T-helper 17 cell (primary cell): ENCODE data around the gene PCDHA2. TPM values are rescaled to one million over a fixed set of nuclear protein-coding genes. Genes with fewer than 3 reads are reported as not detected.
"Not testable (repeated sequence)": the region's sequence is repeated elsewhere in the genome, so short reads cannot be mapped to it uniquely, and the experiment has no call there.

ENCODE experiments used
- ATAC-seq: fragments of 150-1000 bp; cut with Tn5 transposase; 2 replicates; pipeline ENCODE4 v1.10.0; 2021; ENCODE audit warnings: mild to moderate bottlenecking, moderate library complexity
- DNase-seq, 3 donors: peaks; one replicate each; pipeline versions ENCODE4 v3.0.0 to v3.0.0-alpha.2; 2020 to 2021
- H3K9me3 ChIP-seq: one replicate; pipeline ENCODE4 v1.7.0; 2013; ENCODE audit warnings: low read length, mild to moderate bottlenecking; ENCODE audit not compliant: control insufficient read depth, poor library complexity, severe bottlenecking
- H3K27ac Mint-ChIP-seq: one replicate; pipeline ENCODE4 v1.8.0; 2022; ENCODE audit warnings: mild to moderate bottlenecking, moderate library complexity, mixed read lengths
- H3K27me3 Mint-ChIP-seq: one replicate; pipeline ENCODE4 v1.8.0; 2022; ENCODE audit warnings: mixed read lengths
- H3K36me3 Mint-ChIP-seq: one replicate; pipeline ENCODE4 v1.8.0; 2022; ENCODE audit warnings: low read depth, mixed read lengths
- H3K4me1 Mint-ChIP-seq: one replicate; pipeline ENCODE4 v1.8.0; 2022; ENCODE audit warnings: mild to moderate bottlenecking, mixed read lengths
- H3K4me3 Mint-ChIP-seq: one replicate; pipeline ENCODE4 v1.8.0; 2022; ENCODE audit warnings: mild to moderate bottlenecking, moderate library complexity, mixed read lengths
- total RNA-seq, 4 donors: library from RNA in 2 of 4; stranded (reverse) in 2 of 4; gene quantifications; one replicate each; pipeline ENCODE4 v1.2.3 and lab custom pipeline; 2022 to 2026

PCDHA2 gene
- total RNA-seq, 2 donors from 2014 or later: not detected

DNA sequence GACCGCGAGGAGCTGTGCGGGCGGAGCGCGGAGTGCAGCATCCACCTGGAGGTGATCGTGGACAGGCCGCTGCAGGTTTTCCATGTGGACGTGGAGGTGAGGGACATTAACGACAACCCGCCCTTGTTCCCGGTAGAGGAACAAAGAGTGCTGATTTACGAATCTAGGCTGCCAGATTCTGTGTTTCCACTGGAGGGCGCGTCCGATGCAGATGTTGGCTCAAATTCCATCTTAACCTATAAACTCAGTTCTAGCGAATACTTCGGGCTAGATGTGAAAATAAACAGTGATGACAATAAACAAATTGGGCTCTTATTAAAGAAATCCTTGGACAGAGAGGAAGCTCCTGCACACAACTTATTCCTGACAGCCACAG is 33.7 kb downstream of the PCDHA2 start:
- Mint-ChIP-seq H3K27me3 (peaks cover 18% of the 10 kb centered on the region), H3K27ac (no peak overlapping the region), H3K4me3 (no peak overlapping the region), H3K36me3 (no peaks in the 10 kb centered on the region), H3K4me1 (no peaks in the 10 kb centered on the region)
- ATAC-seq (no peak), DNase-seq (no peak)
- no peaks in the 10 kb centered on the region for H3K9me3 ChIP-seq

DNA sequence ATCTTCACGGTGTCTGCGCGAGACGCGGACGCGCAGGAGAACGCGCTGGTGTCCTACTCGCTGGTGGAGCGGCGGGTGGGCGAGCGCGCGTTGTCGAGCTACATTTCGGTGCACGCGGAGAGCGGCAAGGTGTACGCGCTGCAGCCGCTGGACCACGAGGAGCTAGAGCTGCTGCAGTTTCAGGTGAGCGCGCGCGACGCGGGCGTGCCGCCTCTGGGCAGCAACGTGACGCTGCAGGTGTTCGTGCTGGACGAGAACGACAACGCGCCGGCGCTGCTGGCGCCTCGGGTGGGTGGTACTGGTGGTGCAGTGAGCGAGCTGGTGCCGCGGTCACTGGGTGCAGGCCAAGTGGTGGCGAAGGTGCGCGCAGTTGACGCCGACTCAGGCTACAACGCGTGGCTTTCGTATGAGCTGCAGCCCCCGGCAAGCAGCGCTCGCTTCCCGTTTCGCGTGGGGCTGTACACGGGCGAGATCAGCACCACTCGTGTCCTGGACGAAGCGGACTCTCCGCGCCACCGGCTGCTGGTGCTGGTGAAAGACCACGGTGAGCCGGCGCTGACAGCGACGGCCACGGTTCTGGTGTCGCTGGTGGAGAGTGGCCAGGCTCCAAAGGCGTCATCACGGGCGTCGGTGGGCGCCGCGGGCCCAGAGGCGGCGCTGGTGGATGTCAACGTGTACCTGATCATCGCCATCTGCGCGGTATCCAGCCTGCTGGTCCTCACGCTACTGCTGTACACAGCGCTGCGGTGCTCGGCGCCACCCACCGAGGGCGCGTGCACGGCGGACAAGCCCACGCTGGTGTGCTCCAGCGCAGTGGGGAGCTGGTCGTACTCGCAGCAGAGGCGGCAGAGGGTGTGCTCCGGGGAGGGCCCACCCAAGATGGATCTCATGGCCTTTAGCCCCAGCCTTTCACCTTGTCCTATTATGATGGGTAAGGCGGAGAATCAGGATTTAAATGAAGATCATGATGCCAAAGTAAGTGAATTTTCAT is 35.2 kb downstream of the PCDHA2 start:
- not testable (repeated sequence) for H3K27ac Mint-ChIP-seq, H3K36me3 Mint-ChIP-seq, H3K4me1 Mint-ChIP-seq, H3K9me3 ChIP-seq, ATAC-seq, H3K4me3 Mint-ChIP-seq, DNase-seq
- peaks cover 26% of the 10 kb centered on the region for H3K27me3 Mint-ChIP-seq

DNA sequence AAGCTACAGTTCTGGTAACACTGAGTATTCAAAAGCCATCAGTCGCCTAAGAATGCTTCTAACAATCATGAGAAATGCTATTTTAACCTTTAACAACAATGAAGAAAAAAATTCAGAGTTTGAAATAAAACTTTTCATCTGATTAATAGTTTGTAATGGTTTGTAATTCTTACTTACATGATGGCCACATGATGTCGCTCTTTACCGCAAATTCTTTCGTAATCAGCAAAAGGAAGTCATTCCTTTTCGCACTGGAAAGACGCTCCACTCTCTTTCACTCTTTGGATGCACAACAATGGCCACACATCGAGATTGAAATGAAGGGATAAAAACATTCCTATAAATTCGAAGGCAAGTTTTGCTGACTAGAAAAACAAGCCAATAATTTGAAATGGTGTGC is 39.3 kb downstream of the PCDHA2 start, which contains the start of gene PCDHA7:
Gene PCDHA7 (plus strand): TSS at position 277 of the 400 bp plus-strand sequence. CDS start 115 bp downstream, at position 392.
- H3K9me3 ChIP-seq: no peaks in the 10 kb centered on the region
- ATAC-seq (no peak), DNase-seq (no peak)
- Mint-ChIP-seq H3K27me3 (peaks cover 8% of the 10 kb centered on the region), H3K27ac (no peak within 1 kb of the TSS), H3K4me3 (no peak within 1 kb of the TSS), H3K4me1 (no peaks in the 10 kb centered on the region), H3K36me3 (no peaks in the 10 kb centered on the region)

DNA sequence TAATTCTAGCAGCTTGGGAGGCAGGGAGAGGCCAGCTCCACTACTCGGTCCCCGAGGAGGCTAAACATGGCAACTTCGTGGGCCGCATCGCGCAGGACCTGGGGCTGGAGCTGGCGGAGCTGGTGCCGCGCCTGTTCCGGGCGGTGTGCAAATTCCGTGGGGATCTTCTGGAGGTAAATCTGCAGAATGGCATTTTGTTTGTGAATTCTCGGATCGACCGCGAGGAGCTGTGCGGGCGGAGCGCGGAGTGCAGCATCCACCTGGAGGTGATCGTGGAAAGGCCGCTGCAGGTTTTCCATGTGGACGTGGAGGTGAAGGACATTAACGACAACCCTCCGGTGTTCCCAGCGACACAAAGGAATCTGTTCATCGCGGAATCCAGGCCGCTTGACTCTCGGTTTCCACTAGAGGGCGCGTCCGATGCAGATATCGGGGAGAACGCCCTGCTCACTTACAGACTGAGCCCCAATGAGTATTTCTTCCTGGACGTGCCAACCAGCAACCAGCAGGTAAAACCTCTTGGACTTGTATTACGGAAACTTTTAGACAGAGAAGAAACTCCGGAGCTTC is 39.9 kb downstream of the PCDHA2 start:
- not testable (repeated sequence) for H3K4me3 Mint-ChIP-seq, H3K36me3 Mint-ChIP-seq, H3K9me3 ChIP-seq, ATAC-seq, DNase-seq, H3K4me1 Mint-ChIP-seq, H3K27me3 Mint-ChIP-seq, H3K27ac Mint-ChIP-seq

DNA sequence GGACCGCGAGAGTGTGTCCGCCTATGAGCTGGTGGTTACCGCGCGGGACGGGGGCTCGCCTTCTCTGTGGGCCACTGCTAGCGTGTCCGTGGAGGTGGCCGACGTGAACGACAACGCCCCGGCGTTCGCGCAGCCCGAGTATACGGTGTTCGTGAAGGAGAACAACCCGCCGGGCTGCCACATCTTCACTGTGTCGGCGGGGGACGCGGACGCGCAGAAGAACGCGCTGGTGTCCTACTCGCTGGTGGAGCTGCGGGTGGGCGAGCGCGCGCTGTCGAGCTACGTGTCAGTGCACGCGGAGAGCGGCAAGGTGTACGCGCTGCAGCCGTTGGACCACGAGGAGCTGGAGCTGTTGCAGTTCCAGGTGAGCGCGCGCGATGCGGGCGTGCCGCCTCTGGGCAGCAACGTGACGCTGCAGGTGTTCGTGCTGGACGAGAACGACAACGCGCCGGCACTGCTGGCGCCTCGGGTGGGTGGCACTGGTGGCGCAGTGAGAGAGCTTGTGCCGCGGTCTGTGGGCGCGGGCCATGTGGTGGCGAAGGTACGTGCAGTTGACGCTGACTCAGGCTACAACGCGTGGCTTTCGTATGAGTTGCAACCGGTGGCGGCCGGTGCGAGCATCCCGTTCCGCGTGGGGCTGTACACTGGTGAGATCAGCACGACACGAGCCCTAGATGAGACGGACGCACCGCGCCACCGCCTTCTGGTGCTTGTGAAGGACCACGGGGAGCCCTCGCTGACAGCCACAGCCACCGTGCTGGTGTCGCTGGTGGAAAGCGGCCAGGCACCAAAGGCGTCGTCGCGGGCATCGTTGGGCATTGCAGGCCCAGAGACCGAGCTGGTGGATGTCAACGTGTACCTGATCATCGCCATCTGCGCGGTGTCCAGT is 41.2 kb downstream of the PCDHA2 start:
- Mint-ChIP-seq H3K4me3 (no peak overlapping the region), H3K27me3 (peaks cover 8% of the 10 kb centered on the region), H3K4me1 (no peaks in the 10 kb centered on the region), H3K27ac (no peak overlapping the region), H3K36me3 (no peaks in the 10 kb centered on the region)
- DNase-seq: no peak
- H3K9me3 ChIP-seq: no peaks in the 10 kb centered on the region
- ATAC-seq: no peak

DNA sequence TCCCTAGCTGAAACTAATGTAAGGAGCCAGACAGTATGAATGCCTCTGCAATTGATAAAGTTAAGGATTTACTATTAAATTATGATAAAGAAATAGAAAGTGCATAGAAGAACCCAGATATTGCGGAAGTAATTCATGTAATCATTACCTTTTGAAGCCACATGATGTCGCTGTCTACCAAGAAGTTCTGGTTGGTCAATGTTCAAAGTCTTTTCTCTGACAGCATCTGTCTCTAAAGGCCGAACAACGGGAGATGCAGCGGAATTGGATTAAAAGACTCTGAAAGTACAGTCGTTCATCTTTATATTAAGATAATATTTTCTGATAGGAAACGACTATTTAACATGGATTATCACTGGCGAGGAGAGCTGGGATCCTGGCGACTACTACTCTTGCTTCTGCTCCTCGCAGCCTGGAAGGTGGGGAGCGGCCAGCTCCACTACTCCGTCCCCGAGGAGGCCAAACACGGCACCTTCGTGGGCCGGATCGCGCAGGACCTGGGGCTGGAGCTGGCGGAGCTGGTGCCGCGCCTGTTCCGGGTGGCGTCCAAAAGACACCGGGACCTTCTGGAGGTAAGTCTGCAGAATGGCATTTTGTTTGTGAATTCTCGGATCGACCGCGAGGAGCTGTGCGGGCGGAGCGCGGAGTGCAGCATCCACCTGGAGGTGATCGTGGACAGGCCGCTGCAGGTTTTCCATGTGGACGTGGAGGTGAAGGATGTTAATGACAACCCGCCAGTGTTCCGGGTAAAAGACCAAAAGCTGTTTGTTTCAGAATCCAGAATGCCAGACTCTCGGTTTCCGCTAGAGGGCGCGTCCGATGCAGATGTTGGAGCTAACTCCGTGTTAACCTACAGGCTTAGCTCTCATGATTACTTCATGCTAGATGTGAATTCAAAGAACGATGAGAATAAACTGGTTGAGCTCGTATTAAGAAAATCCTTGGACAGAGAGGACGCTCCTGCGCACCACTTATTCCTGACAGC is 46.6 kb downstream of the PCDHA2 start, which contains the start of gene PCDHA8:
Gene PCDHA8 (plus strand): TSS at position 210 of the 985 bp plus-strand sequence. CDS start 135 bp downstream, at position 345.
- no peak for DNase-seq
- no peaks in the 10 kb centered on the region for H3K36me3 Mint-ChIP-seq
- no peak within 1 kb of the TSS for H3K4me3 Mint-ChIP-seq

DNA sequence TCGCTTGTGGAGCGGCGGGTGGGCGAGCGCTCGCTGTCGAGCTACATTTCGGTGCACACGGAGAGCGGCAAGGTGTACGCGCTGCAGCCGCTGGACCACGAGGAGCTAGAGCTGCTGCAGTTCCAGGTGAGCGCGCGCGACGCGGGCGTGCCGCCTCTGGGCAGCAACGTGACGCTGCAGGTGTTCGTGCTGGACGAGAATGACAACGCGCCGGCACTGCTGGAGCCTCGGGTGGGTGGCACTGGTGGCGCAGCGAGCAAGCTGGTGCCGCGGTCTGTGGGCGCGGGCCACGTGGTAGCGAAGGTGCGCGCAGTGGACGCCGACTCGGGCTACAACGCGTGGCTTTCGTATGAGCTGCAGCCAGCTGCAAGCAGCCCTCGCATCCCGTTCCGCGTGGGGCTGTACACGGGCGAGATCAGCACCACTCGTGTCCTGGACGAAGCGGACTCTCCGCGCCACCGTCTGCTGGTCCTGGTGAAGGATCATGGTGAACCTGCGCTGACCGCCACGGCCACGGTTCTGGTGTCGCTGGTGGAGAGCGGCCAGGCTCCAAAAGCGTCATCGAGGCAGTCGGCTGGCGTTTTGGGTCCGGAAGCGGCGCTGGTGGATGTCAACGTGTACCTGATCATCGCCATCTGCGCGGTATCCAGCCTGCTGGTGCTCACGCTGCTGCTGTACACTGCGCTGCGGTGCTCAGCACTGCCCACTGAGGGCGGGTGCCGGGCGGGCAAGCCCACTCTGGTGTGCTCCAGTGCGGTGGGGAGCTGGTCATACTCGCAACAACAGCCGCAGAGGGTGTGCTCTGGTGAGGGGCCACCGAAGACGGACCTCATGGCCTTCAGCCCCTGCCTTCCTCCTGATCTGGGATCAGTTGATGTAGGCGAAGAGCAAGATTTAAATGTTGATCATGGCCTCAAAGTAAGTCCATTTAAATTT is 48.4 kb downstream of the PCDHA2 start:
- H3K9me3 ChIP-seq: no peaks in the 10 kb centered on the region
- Mint-ChIP-seq H3K4me1 (no peaks in the 10 kb centered on the region), H3K27ac (no peak overlapping the region), H3K36me3 (peaks cover 2% of the 10 kb centered on the region), H3K4me3 (no peak overlapping the region), H3K27me3 (peaks cover 15% of the 10 kb centered on the region)
- ATAC-seq (no peak), DNase-seq (no peak)

More for the DNA sequence above, 46.6 kb downstream of the PCDHA2 start, which contains the start of gene PCDHA8:
- no peaks in the 10 kb centered on the region for H3K9me3 ChIP-seq
- Mint-ChIP-seq H3K27ac (no peak within 1 kb of the TSS), H3K27me3 (no peaks in the 10 kb centered on the region), H3K4me1 (no peaks in the 10 kb centered on the region)
- no peak for ATAC-seq

Other genes with a start within 250 kb of the PCDHA2 start
- 10 to 100 TPM in 1 of 2 donors, 1 to 10 TPM in 1; 9.1 to 14.0 TPM for gene EIF4EBP3, start 247.2 kb upstream of the PCDHA2 start, total RNA-seq
- 10 to 100 TPM; 29.9 to 33.2 TPM for gene SRA1, start 237.4 kb upstream of the PCDHA2 start, total RNA-seq
- gene APBB3, start 230.3 kb upstream of the PCDHA2 start, total RNA-seq: 10 to 100 TPM; 47.5 to 59.0 TPM
- 10 to 100 TPM; 43.2 to 45.0 TPM for gene SLC35A4, start 230.0 kb upstream of the PCDHA2 start, total RNA-seq
- 1 to 10 TPM; 1.4 to 9.2 TPM for gene CD14, start 161.7 kb upstream of the PCDHA2 start, total RNA-seq
- gene TMCO6, start 155.4 kb upstream of the PCDHA2 start, total RNA-seq: 10 to 100 TPM; 18.3 to 23.1 TPM
- 10 to 100 TPM; 40.7 to 46.2 TPM for gene NDUFA2, start 147.2 kb upstream of the PCDHA2 start, total RNA-seq
- 100 to 1,000 TPM; 168 to 172 TPM for gene IK, start 147.0 kb upstream of the PCDHA2 start, total RNA-seq
- gene WDR55, start 129.9 kb upstream of the PCDHA2 start, total RNA-seq: 10 to 100 TPM; 34.8 to 36.3 TPM
- 1 to 10 TPM; 1.2 to 1.9 TPM for gene DND1, start 121.3 kb upstream of the PCDHA2 start, total RNA-seq
- 10 to 100 TPM; 44.8 to 49.3 TPM for gene HARS1, start 103.5 kb upstream of the PCDHA2 start, total RNA-seq
- gene HARS2, start 103.4 kb upstream of the PCDHA2 start, total RNA-seq: 10 to 100 TPM; 33.5 to 34.9 TPM
- gene ZMAT2, start 94.4 kb upstream of the PCDHA2 start, total RNA-seq: 10 to 100 TPM; 40.9 to 41.5 TPM
- not detected for gene PCDHA1, start 8.7 kb upstream of the PCDHA2 start, total RNA-seq
- not detected for gene PCDHA3, start 6.2 kb downstream of the PCDHA2 start, total RNA-seq
- gene PCDHA4, start 12.2 kb downstream of the PCDHA2 start, total RNA-seq: not detected
- not detected for gene PCDHA5, start 26.8 kb downstream of the PCDHA2 start, total RNA-seq
- not detected for gene PCDHA6, start 33.1 kb downstream of the PCDHA2 start, total RNA-seq
- not detected for gene PCDHA7, start 39.4 kb downstream of the PCDHA2 start, total RNA-seq
- not detected for gene PCDHA8, start 46.3 kb downstream of the PCDHA2 start, total RNA-seq
- gene PCDHA9, start 53.5 kb downstream of the PCDHA2 start, total RNA-seq: not detected
- gene PCDHA10, start 61.0 kb downstream of the PCDHA2 start, total RNA-seq: not detected
- not detected for gene PCDHA11, start 74.1 kb downstream of the PCDHA2 start, total RNA-seq
- gene PCDHA12, start 80.5 kb downstream of the PCDHA2 start, total RNA-seq: not detected
- not detected for gene PCDHA13, start 87.3 kb downstream of the PCDHA2 start, total RNA-seq
- not detected for gene PCDHAC1, start 131.4 kb downstream of the PCDHA2 start, total RNA-seq
- gene PCDHAC2, start 171.6 kb downstream of the PCDHA2 start, total RNA-seq: not detected